Measurements from ENCODE around the gene BORCS8. TPM values are rescaled to one million over a fixed set of nuclear protein-coding genes. Genes with fewer than 3 reads are reported as not detected.
"Not testable (repeated sequence)": the region's sequence is repeated elsewhere in the genome, so short reads cannot be mapped to it uniquely, and the experiment has no call there.

The BORCS8 gene
- total RNA-seq, 4 donors from 2014 or later: 4.4 to 15.2 (median 10.9) TPM

- DNase-seq (ENCODE audit: low spot score in 2 of 2): peak; percentile 98 to 99
- TF ChIP-seq CTCF (IDR thresholded peaks at IDR 0.05) (no peak), POLR2A (IDR thresholded peaks at IDR 0.05) (no peak)
- intact Hi-C loops (cut with DNase I; ENCODE audit: low total_unique reads): no loop called here
- peak within 1 kb of the TSS; percentile 66 for H3K4me3 ChIP-seq (ENCODE audit: low read depth, poor library complexity, severe bottlenecking)
- 3 to 4% methylated on average over 37 to 38 of the region's 42 CpGs for WGBS, 2 donors
Measured at GRCh38 chr19:19138109-19138981, 53.6 kb downstream of the BORCS8 start, which contains the start of gene TMEM161A. Gene TMEM161A, minus strand, starts transcription at chr19:19138478. Its CDS starts 50 bp downstream, at chr19:19138428.

- intact Hi-C loops (cut with DNase I; ENCODE audit: low total_unique reads): no loop called here
- no peak for TF ChIP-seq CTCF (IDR thresholded peaks at IDR 0.05)
- TF ChIP-seq POLR2A (IDR thresholded peaks at IDR 0.05): no peak
- DNase-seq (ENCODE audit: low spot score in 2 of 2): no peak
- H3K4me3 ChIP-seq (ENCODE audit: low read depth, poor library complexity, severe bottlenecking): peak overlapping the region; percentile 66
- WGBS, 2 donors: 12 to 17% methylated on average over 24 of the region's 25 CpGs
Measured at GRCh38 chr19:19137556-19138108, 54.3 kb downstream of the BORCS8 start.

- intact Hi-C loops (cut with DNase I; ENCODE audit: low total_unique reads); DNase-seq (ENCODE audit: low spot score in 2 of 2); H3K4me3 ChIP-seq (ENCODE audit: low read depth, poor library complexity, severe bottlenecking): not testable (repeated sequence)
- WGBS, 2 donors: 82 to 84% methylated on average over 6 of the region's 6 CpGs
Measured at GRCh38 chr19:19135713-19136112, 56.2 kb downstream of the BORCS8 start.

- H3K4me3 ChIP-seq (ENCODE audit: low read depth, poor library complexity, severe bottlenecking): no peak overlapping the region
- WGBS, 2 donors: 36 to 43% methylated on average over 17 to 19 of the region's 21 CpGs
- intact Hi-C loops (cut with DNase I; ENCODE audit: low total_unique reads): no loop called here
- TF ChIP-seq CTCF (IDR thresholded peaks at IDR 0.05) (no peak), POLR2A (IDR thresholded peaks at IDR 0.05) (no peak)
- DNase-seq (ENCODE audit: low spot score in 2 of 2): no peak
Measured at GRCh38 chr19:19134687-19135158, 57.2 kb downstream of the BORCS8 start.

- intact Hi-C loops (cut with DNase I; ENCODE audit: low total_unique reads): no loop called here
- DNase-seq (ENCODE audit: low spot score in 2 of 2): no peak
- TF ChIP-seq CTCF (IDR thresholded peaks at IDR 0.05): no peak
- TF ChIP-seq POLR2A (IDR thresholded peaks at IDR 0.05): no peak
- WGBS, 2 donors: 92 to 94% methylated on average over 6 of the region's 6 CpGs
- H3K4me3 ChIP-seq (ENCODE audit: low read depth, poor library complexity, severe bottlenecking): no peak overlapping the region
Measured at GRCh38 chr19:19133985-19134384, 58.0 kb downstream of the BORCS8 start.

- no peak for DNase-seq (ENCODE audit: low spot score in 2 of 2)
- 98% methylated on average over 9 to 12 of the region's 12 CpGs for WGBS, 2 donors
- no peak overlapping the region for H3K4me3 ChIP-seq (ENCODE audit: low read depth, poor library complexity, severe bottlenecking)
- TF ChIP-seq POLR2A (IDR thresholded peaks at IDR 0.05) (no peak), CTCF (IDR thresholded peaks at IDR 0.05) (no peak)
- intact Hi-C loops (cut with DNase I; ENCODE audit: low total_unique reads): no loop called here
Measured at GRCh38 chr19:19132912-19133311, 59.0 kb downstream of the BORCS8 start.
